HepG2 (cell line): ENCODE results near the gene RIPOR3. TPM values are rescaled to one million over a fixed set of nuclear protein-coding genes. Genes with fewer than 3 reads are reported as not detected.

ENCODE experiments used
- AHR ChIP-seq: IDR thresholded peaks from 2 replicates; pipeline ENCODE4 v1.6.1; 2018; ENCODE audit warnings: missing genetic modification reagents, missing compliant biosample characterization
- ARID5B ChIP-seq: IDR thresholded peaks from 2 replicates; pipeline ENCODE4 v1.4.0; 2020; ENCODE audit warnings: mild to moderate bottlenecking, missing genetic modification reagents
- ATAD3A ChIP-seq: sonication (generic); formaldehyde crosslinking; IDR thresholded peaks from 2 replicates; pipeline ENCODE4 v1.4.0; 2020; ENCODE audit warnings: missing genetic modification reagents
- LCORL ChIP-seq, 2 experiments: fragments of 450-650 bp in 1 of 2; sonication (generic) in 1 of 2; formaldehyde crosslinking in 1 of 2; IDR thresholded peaks; 2 replicates each; pipeline versions ENCODE4 v1.5.0 to v1.6.1; 2017 to 2020; ENCODE audit warnings: antibody characterized with exemption in 1 of 2, missing genetic modification reagents in 1 of 2
- MYC ChIP-seq: sonication (generic); formaldehyde crosslinking; IDR thresholded peaks from 2 replicates; pipeline ENCODE4 v1.9.0; 2021; ENCODE audit warnings: missing genetic modification reagents, borderline replicate concordance
- ONECUT2 ChIP-seq: sonication (generic); formaldehyde crosslinking; IDR thresholded peaks from 2 replicates; pipeline ENCODE4 v1.4.0; 2020; ENCODE audit warnings: missing genetic modification reagents
- PITX1 ChIP-seq: sonication (generic); formaldehyde crosslinking; IDR thresholded peaks from 2 replicates; pipeline ENCODE4 v1.5.1; 2020; ENCODE audit warnings: mild to moderate bottlenecking, missing genetic modification reagents
- PTBP1 ChIP-seq: fragments of 200-400 bp; formaldehyde crosslinking; IDR thresholded peaks from 2 replicates; pipeline ENCODE4 v1.6.1; 2018; ENCODE audit warnings: low read length, low read depth; ENCODE audit not compliant: poor library complexity, severe bottlenecking
- RBFOX2 ChIP-seq: fragments of 200-400 bp; formaldehyde crosslinking; IDR thresholded peaks from 2 replicates; pipeline ENCODE4 v1.6.1; 2017; ENCODE audit warnings: low read depth, mild to moderate bottlenecking, low read length
- RFXANK ChIP-seq: IDR thresholded peaks from 2 replicates; pipeline ENCODE4 v1.6.1; 2016
- SNAPC2 ChIP-seq: sonication (generic); formaldehyde crosslinking; IDR thresholded peaks from 2 replicates; pipeline ENCODE4 v1.8.1; 2022; ENCODE audit warnings: mild to moderate bottlenecking, missing genetic modification reagents
- YEATS2 ChIP-seq: sonication (generic); formaldehyde crosslinking; IDR thresholded peaks from 2 replicates; pipeline ENCODE4 v1.4.0; 2020; ENCODE audit warnings: missing genetic modification reagents, borderline replicate concordance
- ZFX ChIP-seq: sonication (generic); formaldehyde crosslinking; IDR thresholded peaks from 2 replicates; pipeline ENCODE4 v1.4.0; 2020; ENCODE audit warnings: mild to moderate bottlenecking, low read depth, missing genetic modification reagents, moderate library complexity
- ZNF225 ChIP-seq: sonication (generic); formaldehyde crosslinking; IDR thresholded peaks from 2 replicates; pipeline ENCODE4 v1.4.0; 2020; ENCODE audit warnings: mild to moderate bottlenecking, missing genetic modification reagents
- ZNF337 ChIP-seq: sonication (generic); formaldehyde crosslinking; IDR thresholded peaks from 2 replicates; pipeline ENCODE4 v1.5.1; 2020; ENCODE audit warnings: missing genetic modification reagents, low read depth, mild to moderate bottlenecking, borderline replicate concordance
- ZNF510 ChIP-seq: sonication (generic); formaldehyde crosslinking; IDR thresholded peaks from 2 replicates; pipeline ENCODE4 v1.4.0; 2020; ENCODE audit warnings: low read depth, mild to moderate bottlenecking, missing genetic modification reagents
- ZNF7 ChIP-seq: IDR thresholded peaks from 2 replicates; pipeline ENCODE4 v1.6.1; 2016; ENCODE audit warnings: missing biosample characterization, missing genetic modification reagents
- polyA plus RNA-seq, 8 experiments: library from polyadenylated mRNA; depleted of rRNA in 3 of 8; stranded (reverse) in 7 of 8; unstranded in 1 of 8; fragments of >200 nt; fragmentation: Illumina TruSeq in 4 of 8; extraction: Trizol in 4 of 8; gene quantifications; 2 replicates each; pipeline versions ENCODE4 v1.2.1 to v1.2.3, GENCODE V29; 2011 to 2016; ENCODE audit warnings: low read depth in 4 of 8, missing spikeins in 1 of 8, mixed read lengths in 1 of 8; ENCODE audit not compliant: insufficient read depth in 1 of 8
- total RNA-seq, 5 experiments: library from RNA; depleted of rRNA; stranded (reverse); fragments of >200 nt; fragmentation: Illumina TruSeq; extraction: Trizol; gene quantifications; 2 replicates each; pipeline ENCODE4 v1.2.3, GENCODE V29; 2016; ENCODE audit warnings: low read depth in 1 of 5
- TF ChIP-seq, protein P1 (sequence below): sonication (generic); formaldehyde crosslinking; IDR thresholded peaks from 2 replicates; pipeline ENCODE4 v1.5.1; 2020; ENCODE audit warnings: mild to moderate bottlenecking, missing genetic modification reagents, moderate library complexity
- TF ChIP-seq, protein P2 (sequence below): conservative IDR thresholded peaks from 2 replicates; pipeline ENCODE4 v1.6.1; 2018; ENCODE audit warnings: missing genetic modification reagents
- TF ChIP-seq, protein P3 (sequence below): IDR thresholded peaks from 2 replicates; pipeline ENCODE4 v1.6.1; 2016; ENCODE audit warnings: mild to moderate bottlenecking

Gene RIPOR3
- total and polyA plus RNA-seq, 2 of the 13 experiments (the other 11 are each of a cell fraction or from before 2014, with no cell fraction given), result 0.18 TPM; not detected in 1

DNA sequence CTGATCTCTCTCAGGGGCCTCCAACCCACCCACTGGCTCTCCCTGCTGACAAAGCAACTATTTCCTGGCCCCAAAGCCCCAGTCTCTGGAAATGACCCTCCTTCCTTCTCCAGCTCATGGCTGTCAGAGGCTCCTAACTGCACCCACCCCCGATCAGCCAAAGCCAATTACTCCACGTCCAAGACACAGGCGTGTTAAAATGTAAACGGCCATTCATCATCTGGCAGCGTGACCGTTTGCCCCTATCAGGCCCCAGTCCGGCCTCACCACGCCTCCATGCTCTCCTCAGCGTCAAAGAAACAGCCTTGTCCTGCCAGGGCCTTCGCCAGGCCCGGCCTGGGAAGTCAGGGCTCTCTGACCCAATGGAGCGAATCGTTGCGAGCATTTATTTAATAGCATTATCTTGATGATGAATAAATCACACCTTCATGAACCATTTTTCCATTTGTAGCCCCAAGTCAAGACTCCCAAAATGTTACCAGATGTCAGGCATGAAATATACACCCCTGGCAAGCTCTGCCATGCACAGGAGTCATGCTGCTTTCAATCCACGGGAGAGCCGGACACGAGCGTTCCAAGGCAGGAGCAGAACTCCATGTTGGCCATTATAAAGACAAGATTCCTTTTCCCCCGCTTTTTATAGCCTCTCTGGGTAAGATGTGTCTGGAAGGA is 17.7 kb downstream of the RIPOR3 start (continued):
- TF ChIP-seq, protein P1, sequence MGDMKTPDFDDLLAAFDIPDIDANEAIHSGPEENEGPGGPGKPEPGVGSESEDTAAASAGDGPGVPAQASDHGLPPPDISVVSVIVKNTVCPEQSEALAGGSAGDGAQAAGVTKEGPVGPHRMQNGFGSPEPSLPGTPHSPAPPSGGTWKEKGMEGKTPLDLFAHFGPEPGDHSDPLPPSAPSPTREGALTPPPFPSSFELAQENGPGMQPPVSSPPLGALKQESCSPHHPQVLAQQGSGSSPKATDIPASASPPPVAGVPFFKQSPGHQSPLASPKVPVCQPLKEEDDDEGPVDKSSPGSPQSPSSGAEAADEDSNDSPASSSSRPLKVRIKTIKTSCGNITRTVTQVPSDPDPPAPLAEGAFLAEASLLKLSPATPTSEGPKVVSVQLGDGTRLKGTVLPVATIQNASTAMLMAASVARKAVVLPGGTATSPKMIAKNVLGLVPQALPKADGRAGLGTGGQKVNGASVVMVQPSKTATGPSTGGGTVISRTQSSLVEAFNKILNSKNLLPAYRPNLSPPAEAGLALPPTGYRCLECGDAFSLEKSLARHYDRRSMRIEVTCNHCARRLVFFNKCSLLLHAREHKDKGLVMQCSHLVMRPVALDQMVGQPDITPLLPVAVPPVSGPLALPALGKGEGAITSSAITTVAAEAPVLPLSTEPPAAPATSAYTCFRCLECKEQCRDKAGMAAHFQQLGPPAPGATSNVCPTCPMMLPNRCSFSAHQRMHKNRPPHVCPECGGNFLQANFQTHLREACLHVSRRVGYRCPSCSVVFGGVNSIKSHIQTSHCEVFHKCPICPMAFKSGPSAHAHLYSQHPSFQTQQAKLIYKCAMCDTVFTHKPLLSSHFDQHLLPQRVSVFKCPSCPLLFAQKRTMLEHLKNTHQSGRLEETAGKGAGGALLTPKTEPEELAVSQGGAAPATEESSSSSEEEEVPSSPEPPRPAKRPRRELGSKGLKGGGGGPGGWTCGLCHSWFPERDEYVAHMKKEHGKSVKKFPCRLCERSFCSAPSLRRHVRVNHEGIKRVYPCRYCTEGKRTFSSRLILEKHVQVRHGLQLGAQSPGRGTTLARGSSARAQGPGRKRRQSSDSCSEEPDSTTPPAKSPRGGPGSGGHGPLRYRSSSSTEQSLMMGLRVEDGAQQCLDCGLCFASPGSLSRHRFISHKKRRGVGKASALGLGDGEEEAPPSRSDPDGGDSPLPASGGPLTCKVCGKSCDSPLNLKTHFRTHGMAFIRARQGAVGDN, result peak; percentile 85
- TF ChIP-seq MYC (CRISPR knock-in tag) (peak; percentile 44; the same call in 1 of the 2 replicates), ZNF337 (no peak), AHR (no peak), ZNF225 (CRISPR knock-in tag) (no peak), PTBP1 (no peak), ONECUT2 (CRISPR knock-in tag) (peak; percentile 28; the same call in 1 of the 2 replicates), RBFOX2 (no peak), SNAPC2 (0 out of 2 replicates have a peak, but pooled peaks have one; percentile 72), ZFX (peak; percentile 71), ARID5B (CRISPR knock-in tag) (0 out of 2 replicates have a peak, but pooled peaks have one; percentile 37), LCORL (IDR thresholded peaks at IDR 0.05) (no peak), LCORL (CRISPR knock-in tag; IDR thresholded peaks at IDR 0.05) (no peak), YEATS2 (CRISPR knock-in tag) (no peak), ZNF510 (CRISPR knock-in tag) (no peak), ATAD3A (CRISPR knock-in tag) (no peak), ZNF7 (CRISPR knock-in tag) (no peak), PITX1 (CRISPR knock-in tag) (no peak), RFXANK (CRISPR knock-in tag) (no peak)
- TF ChIP-seq, protein P2, sequence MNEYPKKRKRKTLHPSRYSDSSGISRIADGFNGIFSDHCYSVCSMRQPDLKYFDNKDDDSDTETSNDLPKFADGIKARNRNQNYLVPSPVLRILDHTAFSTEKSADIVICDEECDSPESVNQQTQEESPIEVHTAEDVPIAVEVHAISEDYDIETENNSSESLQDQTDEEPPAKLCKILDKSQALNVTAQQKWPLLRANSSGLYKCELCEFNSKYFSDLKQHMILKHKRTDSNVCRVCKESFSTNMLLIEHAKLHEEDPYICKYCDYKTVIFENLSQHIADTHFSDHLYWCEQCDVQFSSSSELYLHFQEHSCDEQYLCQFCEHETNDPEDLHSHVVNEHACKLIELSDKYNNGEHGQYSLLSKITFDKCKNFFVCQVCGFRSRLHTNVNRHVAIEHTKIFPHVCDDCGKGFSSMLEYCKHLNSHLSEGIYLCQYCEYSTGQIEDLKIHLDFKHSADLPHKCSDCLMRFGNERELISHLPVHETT (CRISPR knock-in tag), result no peak
- TF ChIP-seq, protein P3, sequence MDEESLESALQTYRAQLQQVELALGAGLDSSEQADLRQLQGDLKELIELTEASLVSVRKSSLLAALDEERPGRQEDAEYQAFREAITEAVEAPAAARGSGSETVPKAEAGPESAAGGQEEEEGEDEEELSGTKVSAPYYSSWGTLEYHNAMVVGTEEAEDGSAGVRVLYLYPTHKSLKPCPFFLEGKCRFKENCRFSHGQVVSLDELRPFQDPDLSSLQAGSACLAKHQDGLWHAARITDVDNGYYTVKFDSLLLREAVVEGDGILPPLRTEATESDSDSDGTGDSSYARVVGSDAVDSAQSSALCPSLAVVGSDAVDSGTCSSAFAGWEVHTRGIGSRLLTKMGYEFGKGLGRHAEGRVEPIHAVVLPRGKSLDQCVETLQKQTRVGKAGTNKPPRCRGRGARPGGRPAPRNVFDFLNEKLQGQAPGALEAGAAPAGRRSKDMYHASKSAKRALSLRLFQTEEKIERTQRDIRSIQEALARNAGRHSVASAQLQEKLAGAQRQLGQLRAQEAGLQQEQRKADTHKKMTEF, result no peak
